Measurements from ENCODE around the gene CCDC141. TPM values are rescaled to one million over a fixed set of nuclear protein-coding genes. Genes with fewer than 3 reads are reported as not detected.

Gene CCDC141
- total and polyA plus RNA-seq, 2 experiments from 2014 or later: 11.7 to 13.4 TPM

- Mint-ChIP-seq H3K36me3 (ENCODE audit: low read depth) (peaks cover 3% of the 10 kb centered on the region; the same call in 1 of the 3 replicates), H3K27ac (no peak overlapping the region), H3K4me1 (peaks cover 13% of the 10 kb centered on the region), H3K9me3 (no peaks in the 10 kb centered on the region), H3K4me3 (no peak overlapping the region), H3K27me3 (ENCODE audit: insufficient read depth, low read depth, poor library complexity) (peaks cover 6% of the 10 kb centered on the region)
- H3K27ac ChIP-seq (ENCODE audit: low read depth): no peak overlapping the region
- no peak for TF ChIP-seq CREB1 (CRISPR knock-in tag; IDR thresholded peaks at IDR 0.05; ENCODE audit: low read depth)
- TF ChIP-seq REST (IDR thresholded peaks at IDR 0.05; ENCODE audit: unreplicated experiment): no peak
- no peak for TF ChIP-seq JUNB (IDR thresholded peaks at IDR 0.05; ENCODE audit: unreplicated experiment)
- TF ChIP-seq EZH2phosphoT487 (IDR thresholded peaks at IDR 0.05; ENCODE audit: unreplicated experiment): no peak
- H2AFZ ChIP-seq: no peak overlapping the region
- no peaks in the 10 kb centered on the region for H3K36me3 ChIP-seq (ENCODE audit: insufficient read depth)
- H4K20me1 ChIP-seq (replicated peaks; ENCODE audit: insufficient read depth): no peaks in the 10 kb centered on the region
- H3K4me1 ChIP-seq (ENCODE audit: insufficient read depth): no peaks in the 10 kb centered on the region; the same call in 1 of the 2 replicates
- no peaks in the 10 kb centered on the region for H3K27me3 ChIP-seq (ENCODE audit: insufficient read depth)
- H3F3A ChIP-seq (replicated peaks; ENCODE audit: low read depth): no peaks in the 10 kb centered on the region
- no peaks in the 10 kb centered on the region for H3K9me2 ChIP-seq (ENCODE audit: insufficient read depth)
- H3K79me2 ChIP-seq (replicated peaks; ENCODE audit: insufficient read depth): no peaks in the 10 kb centered on the region
- H3K4me3 ChIP-seq: no peak overlapping the region
- H3K4me2 ChIP-seq: no peak overlapping the region
- DNase-seq (ENCODE audit: low spot score) (no peak), ATAC-seq (no peak)
Measured at GRCh38 chr2:178834086-178834485, 215.9 kb downstream of the CCDC141 start.

- Histone ChIP-seq H2AFZ (no peak overlapping the region), H3F3A (replicated peaks; ENCODE audit: low read depth) (no peaks in the 10 kb centered on the region), H3K36me3 (ENCODE audit: insufficient read depth) (no peaks in the 10 kb centered on the region), H3K4me1 (ENCODE audit: insufficient read depth) (no peaks in the 10 kb centered on the region; the same call in 1 of the 2 replicates), H3K4me2 (no peak overlapping the region), H4K20me1 (replicated peaks; ENCODE audit: insufficient read depth) (no peaks in the 10 kb centered on the region), H3K27ac (ENCODE audit: low read depth) (no peak overlapping the region), H3K27me3 (ENCODE audit: insufficient read depth) (no peaks in the 10 kb centered on the region), H3K4me3 (no peak overlapping the region), H3K9me2 (ENCODE audit: insufficient read depth) (no peaks in the 10 kb centered on the region), H3K79me2 (replicated peaks; ENCODE audit: insufficient read depth) (no peaks in the 10 kb centered on the region)
- H3K27ac Mint-ChIP-seq: no peak overlapping the region
- H3K9me3 Mint-ChIP-seq: no peaks in the 10 kb centered on the region
- peaks cover 3% of the 10 kb centered on the region; the same call in 1 of the 3 replicates for H3K36me3 Mint-ChIP-seq (ENCODE audit: low read depth)
- ATAC-seq: no peak
- H3K4me1 Mint-ChIP-seq: peaks cover 15% of the 10 kb centered on the region
- H3K4me3 Mint-ChIP-seq: no peak overlapping the region
- H3K27me3 Mint-ChIP-seq (ENCODE audit: insufficient read depth, low read depth, poor library complexity): peaks cover 6% of the 10 kb centered on the region
- no peak for DNase-seq (ENCODE audit: low spot score)
- TF ChIP-seq CREB1 (CRISPR knock-in tag; IDR thresholded peaks at IDR 0.05; ENCODE audit: low read depth) (no peak), STAT1 (IDR thresholded peaks at IDR 0.05; ENCODE audit: unreplicated experiment) (no peak), ZNF462 (CRISPR knock-in tag; IDR thresholded peaks at IDR 0.05) (no peak), CTCF (conservative IDR thresholded peaks at IDR 0.05; ENCODE audit: low read depth in 2 of 2) (no peak), NANOG (IDR thresholded peaks at IDR 0.05; ENCODE audit: borderline replicate concordance) (no peak), JUNB (IDR thresholded peaks at IDR 0.05; ENCODE audit: unreplicated experiment) (no peak), ZNF114 (CRISPR knock-in tag; IDR thresholded peaks at IDR 0.05) (no peak)
Measured at GRCh38 chr2:178833382-178833781, 216.6 kb downstream of the CCDC141 start.

All from GM23338 (cell line).